Measurements from ENCODE around the gene TXNRD1. TPM values are rescaled to one million over a fixed set of nuclear protein-coding genes. Genes with fewer than 3 reads are reported as not detected.

TXNRD1 gene
- total and polyA plus RNA-seq, 2 of the 8 experiments (the other 6 are each of a cell fraction or from before 2014, with no cell fraction given) = 56.8 to 127 TPM

DNA sequence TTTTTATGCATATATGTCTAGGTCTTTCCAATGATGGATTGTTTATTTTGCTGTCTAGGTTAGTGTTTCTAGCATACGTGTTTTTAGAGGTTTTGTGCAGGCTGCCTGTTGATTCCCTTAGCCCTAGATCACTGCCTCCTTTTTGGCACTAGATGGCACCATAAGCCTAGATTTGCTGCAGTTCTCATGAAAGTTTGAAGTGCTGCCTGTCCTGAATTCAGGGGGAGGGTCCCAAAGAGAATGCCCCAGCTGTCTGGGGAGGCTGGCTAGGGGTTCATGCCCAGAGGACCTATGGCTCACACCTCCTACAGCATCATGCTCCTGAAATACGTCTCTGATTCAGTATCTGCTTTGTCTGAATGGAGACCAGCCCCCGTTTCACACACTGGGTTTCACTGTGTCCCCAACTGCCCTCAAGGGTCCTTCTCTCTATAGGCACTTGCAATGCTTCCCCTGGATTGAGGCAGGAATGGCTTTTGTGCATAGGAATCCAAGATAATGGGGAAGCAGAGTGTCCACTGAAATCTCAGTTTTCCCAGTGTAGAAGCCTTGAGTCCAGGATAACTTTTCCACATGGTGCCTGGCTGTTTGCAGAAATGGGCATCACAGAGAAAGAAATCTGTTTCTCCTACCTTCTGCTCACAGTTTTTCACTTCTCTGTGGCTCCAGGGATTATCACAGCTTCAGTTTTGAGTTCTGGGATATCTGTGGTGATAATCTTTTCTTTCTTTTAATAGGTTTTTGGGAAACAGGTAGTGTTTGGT is 14.2 kb upstream of the TXNRD1 start (continued):
- TF ChIP-seq RAD21 (IDR thresholded peaks at IDR 0.05 in 1 of 2, conservative IDR thresholded peaks at IDR 0.05 in 1 of 2; ENCODE audit: low read depth in 2 of 2, low read length in 2 of 2) = peak; percentile 99
- no peak for TF ChIP-seq CBX5 (IDR thresholded peaks at IDR 0.05; ENCODE audit: low read depth, low read length)
- no peak for TF ChIP-seq ASH2L (IDR thresholded peaks at IDR 0.05; ENCODE audit: low read length)

All from H1 (cell line).